Sigmoid colon (tissue), 4 donors: ENCODE measurements around the gene ALDH16A1.

ENCODE experiments used
- CTCF ChIP-seq, 4 experiments: fragments of 450-650 bp in 3 of 4; fragments of 200-600 bp in 1 of 4; IDR thresholded peaks; one replicate each; pipeline ENCODE4 v1.5.1; 2016 to 2019; ENCODE audit warnings: antibody characterized with exemption in 4 of 4, mild to moderate bottlenecking in 3 of 4, moderate library complexity in 2 of 4
- EP300 ChIP-seq, 4 donors: sonication (generic); formaldehyde crosslinking; IDR thresholded peaks; one replicate each; pipeline ENCODE4 v1.6.1; 2017; ENCODE audit warnings: antibody characterized with exemption in 4 of 4
- POLR2A ChIP-seq, 2 donors: fragments of 450-650 bp; IDR thresholded peaks; one replicate each; pipeline ENCODE4 v1.6.1; 2016; ENCODE audit warnings: antibody characterized with exemption in 2 of 2, mild to moderate bottlenecking in 2 of 2, moderate library complexity in 2 of 2

- peak; percentile 58 to 69 (median 66) for TF ChIP-seq CTCF (IDR thresholded peaks at IDR 0.05)
- no peak for TF ChIP-seq EP300 (IDR thresholded peaks at IDR 0.05)
- TF ChIP-seq POLR2A (IDR thresholded peaks at IDR 0.05): no peak
These were observed 53.6 kb downstream of the ALDH16A1 start for GRCh38 chr19:49506575-49507105.
